Endothelial cell of umbilical vein (primary cell): ENCODE data around the gene COX7A2. TPM values are rescaled to one million over a fixed set of nuclear protein-coding genes. Genes with fewer than 3 reads are reported as not detected.

Experiments
- BruUV-seq: library from RNA; stranded (reverse); fragments of 400-500 nt; replicated peaks from 2 replicates; lab custom pipeline; 2021; lab: Mats Ljungman, UMichigan
- CTCF ChIA-PET: fragments of 300-600, 350-600 bp; sonication (Branson Sonifier 250); formaldehyde crosslinking; loops from one replicate; lab custom pipeline; 2021; ENCODE audit warnings: antibody characterized with exemption, inconsistent platforms; lab: Charles Lee
- POLR2A ChIA-PET: fragments of 300-600, 350-600 bp; sonication (Branson Sonifier 250); formaldehyde crosslinking; loops from one replicate; lab custom pipeline; 2021; ENCODE audit warnings: antibody characterized with exemption, inconsistent platforms; lab: Charles Lee
- DNase-seq: peaks from one replicate; pipeline ENCODE4 v3.0.0-alpha.2; 2011; ENCODE audit warnings: low read depth, low spot score
- FAIRE-seq: peaks from 2 replicates; lab custom pipeline; 2011; peaks lifted over from hg19 to GRCh38; lab: Jason Lieb, UNC
- H2AFZ ChIP-seq: 2 replicates; pipeline ENCODE4 v1.6.0; 2012; ENCODE audit warnings: low read depth, low read length, control low read depth, inconsistent platforms
- H3K27ac ChIP-seq: 2 replicates; pipeline ENCODE4 v1.5.1; 2011; ENCODE audit warnings: low read depth, mild to moderate bottlenecking, control low read depth, low read length, moderate library complexity; ENCODE audit not compliant: insufficient read depth
- H3K27me3 ChIP-seq, 2 experiments: 2 replicates each; pipeline versions ENCODE4 v1.6.0 to v1.6.1; 2011; ENCODE audit warnings: low read length in 2 of 2, mixed read lengths in 1 of 2; ENCODE audit not compliant: control insufficient read depth in 2 of 2, insufficient read depth in 2 of 2
- H3K36me3 ChIP-seq, 2 experiments: 2 replicates in 1 of 2; 3 replicates in 1 of 2; pipeline ENCODE4 v1.5.1; 2011; ENCODE audit warnings: low read length in 2 of 2, mild to moderate bottlenecking in 1 of 2, moderate library complexity in 1 of 2; ENCODE audit not compliant: control insufficient read depth in 2 of 2, insufficient read depth in 2 of 2; ENCODE audit errors: extremely low read depth in 1 of 2
- H3K4me1 ChIP-seq: 3 replicates; pipeline ENCODE4 v1.5.1; 2011; ENCODE audit warnings: mild to moderate bottlenecking, low read length; ENCODE audit not compliant: control insufficient read depth, insufficient read depth; ENCODE audit errors: extremely low read depth
- H3K4me2 ChIP-seq: 2 replicates; pipeline ENCODE4 v1.6.1; 2011; ENCODE audit warnings: low read length, control low read depth, mixed read lengths; ENCODE audit not compliant: insufficient read depth
- H3K4me3 ChIP-seq, 3 experiments: fragments of 200-600 bp in 1 of 3; sonication (generic), shearing (Covaris generic) in 1 of 3; replicated peaks in 1 of 3; 2 replicates each; pipeline ENCODE4 v1.5.1; 2011 to 2016; ENCODE audit warnings: control low read depth in 3 of 3, low read length in 3 of 3, mild to moderate bottlenecking in 2 of 3, inconsistent platforms in 1 of 3, low read depth in 1 of 3, moderate library complexity in 1 of 3; ENCODE audit not compliant: insufficient read depth in 1 of 3
- H3K79me2 ChIP-seq: 2 replicates; pipeline ENCODE4 v1.6.0; 2012; ENCODE audit warnings: low read length, inconsistent platforms; ENCODE audit not compliant: control insufficient read depth, insufficient read depth
- H3K9ac ChIP-seq: replicated peaks from 2 replicates; pipeline ENCODE3; 2011; ENCODE audit warnings: low read length, control low read depth; ENCODE audit not compliant: insufficient read depth; ENCODE audit errors: extremely low read depth
- H3K9me1 ChIP-seq: replicated peaks from 3 replicates; pipeline ENCODE4 v1.6.0; 2011; ENCODE audit warnings: mild to moderate bottlenecking, low read length; ENCODE audit not compliant: control insufficient read depth, insufficient read depth; ENCODE audit errors: extremely low read depth
- H3K9me3 ChIP-seq: replicated peaks from 2 replicates; pipeline ENCODE4 v1.5.1; 2012; ENCODE audit warnings: low read length, inconsistent platforms; ENCODE audit not compliant: control insufficient read depth, insufficient read depth
- H4K20me1 ChIP-seq: replicated peaks from 2 replicates; pipeline ENCODE3; 2011; ENCODE audit warnings: mild to moderate bottlenecking, low read length; ENCODE audit not compliant: control insufficient read depth, insufficient read depth; ENCODE audit errors: extremely low read depth
- EZH2 ChIP-seq: IDR thresholded peaks from 2 replicates; pipeline ENCODE4 v1.6.1; 2012; ENCODE audit warnings: borderline replicate concordance, low read depth, mild to moderate bottlenecking, moderate library complexity, low read length, inconsistent platforms; ENCODE audit not compliant: severe bottlenecking
- FOS ChIP-seq: IDR thresholded peaks from 2 replicates; pipeline ENCODE4 v1.6.1; 2011; ENCODE audit warnings: mild to moderate bottlenecking, low read length, moderate library complexity, borderline replicate concordance; ENCODE audit not compliant: insufficient read depth
- GATA2 ChIP-seq: IDR thresholded peaks from 2 replicates; pipeline ENCODE4 v1.7.0; 2011; ENCODE audit warnings: low read depth, mild to moderate bottlenecking, moderate library complexity, mixed read lengths, low read length; ENCODE audit not compliant: insufficient read length, insufficient read depth
- JUN ChIP-seq: IDR thresholded peaks from 2 replicates; pipeline ENCODE4 v1.6.1; 2011; ENCODE audit warnings: borderline replicate concordance, low read depth; ENCODE audit not compliant: insufficient read length, insufficient read depth
- MYC ChIP-seq: IDR thresholded peaks from one replicate; pipeline ENCODE4 v1.6.1; 2011; ENCODE audit warnings: mild to moderate bottlenecking, low read depth, low read length
- POLR2A ChIP-seq: IDR thresholded peaks from 2 replicates; pipeline ENCODE4 v1.6.1; 2012; ENCODE audit warnings: low read depth, mild to moderate bottlenecking, control low read depth, low read length
- POLR2AphosphoS5 ChIP-seq: IDR thresholded peaks from 2 replicates; pipeline ENCODE4 v1.6.1; 2012; ENCODE audit warnings: low read depth, mild to moderate bottlenecking, control low read depth, low read length, moderate library complexity; ENCODE audit not compliant: insufficient read depth
- dilution Hi-C: fragments of 300-500 bp; cut with MboI; formaldehyde crosslinking; loops from one replicate; pipeline ENCODE4 v1.15.0; 2019; ENCODE audit warnings: low sequenced_read_pairs; ENCODE audit not compliant: extremely low pct_ligation_motif_present
- intact Hi-C: fragments of 100-400 bp; cut with micrococcal nuclease; formaldehyde crosslinking; loops from one replicate; pipeline ENCODE4 v1.10.0; 2022
- polyA plus RNA-seq, 4 experiments: library from polyadenylated mRNA; depleted of rRNA in 3 of 4; stranded (reverse) in 3 of 4; unstranded in 1 of 4; fragments of >200 nt; gene quantifications; 2 replicates each; pipeline versions ENCODE4 v1.2.1 to v1.2.3, GENCODE V29; 2011 to 2012; ENCODE audit warnings: missing spikeins in 1 of 4
- total RNA-seq: library from RNA; stranded (reverse); gene quantifications from 2 replicates; pipeline ENCODE4 v1.2.3, GENCODE V29; 2021
- TF ChIP-seq, protein P1 (sequence below), 2 donors: IDR thresholded peaks; 1 replicate in 1 of 2; 2 replicates in 1 of 2; pipeline ENCODE4 v1.5.1; 2011; ENCODE audit warnings: low read length in 2 of 2, mild to moderate bottlenecking in 2 of 2, moderate library complexity in 2 of 2, control low read depth in 1 of 2, inconsistent platforms in 1 of 2, low read depth in 1 of 2; ENCODE audit not compliant: insufficient read depth in 1 of 2; ENCODE audit errors: extremely low read depth in 1 of 2
- TF ChIP-seq, protein P2 (sequence below): IDR thresholded peaks from 2 replicates; pipeline ENCODE4 v1.6.1; 2011; ENCODE audit not compliant: insufficient read depth, insufficient read length

Gene COX7A2
- total and polyA plus RNA-seq, 2 donors (not counting 3 experiments of a cell fraction or from before 2014, with no cell fraction given): 254 to 426 TPM

DNA sequence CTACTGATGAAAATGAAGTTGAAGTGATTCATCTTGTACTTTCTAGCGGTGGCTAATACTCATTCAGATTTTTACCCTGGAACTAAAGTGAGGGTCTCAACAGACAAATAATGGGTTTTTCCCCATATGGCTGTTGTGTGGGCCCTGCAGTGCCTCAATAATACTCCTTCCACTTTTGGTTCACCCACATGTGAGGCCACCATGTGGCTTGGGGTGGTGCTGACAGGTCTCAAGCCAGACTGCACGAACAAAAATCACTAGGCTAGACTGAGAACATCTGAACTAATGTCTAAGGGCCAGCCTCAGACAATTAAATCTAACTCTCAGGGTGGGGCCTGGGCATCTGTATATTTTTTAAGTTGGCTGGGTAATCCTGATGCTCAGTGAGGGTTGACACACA is 29.9 kb downstream of the COX7A2 start:
- DNase-seq: no peak
- dilution Hi-C loops (no loop called here), intact Hi-C loops (loop anchor here (5.0 kb wide), 1 partner anchor 334 kb away; no protein-coding TSS in a partner anchor)
- peaks cover 4 to 8% of the 10 kb centered on the region in 2 experiments for H3K27me3 ChIP-seq
- H3K9me1 ChIP-seq: no peaks in the 10 kb centered on the region
- H3K9ac ChIP-seq: no peak overlapping the region
- ChIA-PET POLR2A (no interaction called here), CTCF (interaction anchor here (0.7 to 1.2 kb wide), 9 partner anchors 10 to 1475 kb away, joined by 3 to 5 read pairs (median 3); no protein-coding TSS in a partner anchor)
- no peaks in the 10 kb centered on the region for H3K79me2 ChIP-seq
- no peak overlapping the region for H3K4me2 ChIP-seq
- H3K4me1 ChIP-seq: peaks cover under 1% of the 10 kb centered on the region
- H3K27ac ChIP-seq: no peak overlapping the region
- H3K4me3 ChIP-seq: no peak overlapping the region
- H4K20me1 ChIP-seq: no peaks in the 10 kb centered on the region
- FAIRE-seq: no peak
- H3K9me3 ChIP-seq: no peaks in the 10 kb centered on the region
- no peak overlapping the region for H2AFZ ChIP-seq
- no peak for TF ChIP-seq POLR2A
- TF ChIP-seq GATA2: no peak
- TF ChIP-seq, protein P1, sequence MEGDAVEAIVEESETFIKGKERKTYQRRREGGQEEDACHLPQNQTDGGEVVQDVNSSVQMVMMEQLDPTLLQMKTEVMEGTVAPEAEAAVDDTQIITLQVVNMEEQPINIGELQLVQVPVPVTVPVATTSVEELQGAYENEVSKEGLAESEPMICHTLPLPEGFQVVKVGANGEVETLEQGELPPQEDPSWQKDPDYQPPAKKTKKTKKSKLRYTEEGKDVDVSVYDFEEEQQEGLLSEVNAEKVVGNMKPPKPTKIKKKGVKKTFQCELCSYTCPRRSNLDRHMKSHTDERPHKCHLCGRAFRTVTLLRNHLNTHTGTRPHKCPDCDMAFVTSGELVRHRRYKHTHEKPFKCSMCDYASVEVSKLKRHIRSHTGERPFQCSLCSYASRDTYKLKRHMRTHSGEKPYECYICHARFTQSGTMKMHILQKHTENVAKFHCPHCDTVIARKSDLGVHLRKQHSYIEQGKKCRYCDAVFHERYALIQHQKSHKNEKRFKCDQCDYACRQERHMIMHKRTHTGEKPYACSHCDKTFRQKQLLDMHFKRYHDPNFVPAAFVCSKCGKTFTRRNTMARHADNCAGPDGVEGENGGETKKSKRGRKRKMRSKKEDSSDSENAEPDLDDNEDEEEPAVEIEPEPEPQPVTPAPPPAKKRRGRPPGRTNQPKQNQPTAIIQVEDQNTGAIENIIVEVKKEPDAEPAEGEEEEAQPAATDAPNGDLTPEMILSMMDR (IDR thresholded peaks at IDR 0.05; ENCODE audit: extremely low read depth in 1 of 2, insufficient read depth in 1 of 2, low read depth in 1 of 2, low read length in 2 of 2): no peak
- TF ChIP-seq, protein P2, sequence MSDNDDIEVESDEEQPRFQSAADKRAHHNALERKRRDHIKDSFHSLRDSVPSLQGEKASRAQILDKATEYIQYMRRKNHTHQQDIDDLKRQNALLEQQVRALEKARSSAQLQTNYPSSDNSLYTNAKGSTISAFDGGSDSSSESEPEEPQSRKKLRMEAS: no peak
- TF ChIP-seq EZH2: no peak
- TF ChIP-seq POLR2AphosphoS5: no peak
- no peak for TF ChIP-seq JUN
- no peak for TF ChIP-seq FOS
- no peak for TF ChIP-seq MYC
- H3K36me3 ChIP-seq: no peaks in the 10 kb centered on the region
- no TSS peak for BruUV-seq
